Activated T-helper 2 cell treated with anti-CD3 and anti-CD28 coated beads, Interferon-gamma antibody, Interleukin-2, Interleukin-4, amounts not matched to agents 10 μg/mL and 5 μg/mL and 100 μg/mL, durations not matched to agents 14 hours and 24 hours and 36 hours (primary cell): ENCODE data around the gene PSTK. TPM values are rescaled to one million over a fixed set of nuclear protein-coding genes. Genes with fewer than 3 reads are reported as not detected.
A peak's percentile ranks its signal among the peaks of the same experiment; 100 is the strongest.

Experiments used
- DNase-seq: peaks from one replicate; pipeline ENCODE4 v3.0.0; 2021; ENCODE audit warnings: low spot score
- H3K27ac Mint-ChIP-seq: one replicate; pipeline ENCODE4 v1.8.0; 2021; ENCODE audit warnings: mixed read lengths
- H3K27me3 Mint-ChIP-seq: one replicate; pipeline ENCODE4 v1.8.0; 2021; ENCODE audit warnings: low read depth, mixed read lengths
- H3K36me3 Mint-ChIP-seq: one replicate; pipeline ENCODE4 v1.8.0; 2021; ENCODE audit warnings: low read depth, mixed read lengths
- H3K4me1 Mint-ChIP-seq: one replicate; pipeline ENCODE4 v1.8.0; 2021; ENCODE audit warnings: low read depth, mixed read lengths
- H3K4me3 Mint-ChIP-seq: one replicate; pipeline ENCODE4 v1.8.0; 2021; ENCODE audit warnings: low read depth, mild to moderate bottlenecking, moderate library complexity, mixed read lengths
- H3K9me3 Mint-ChIP-seq: one replicate; pipeline ENCODE4 v1.8.0; 2021; ENCODE audit warnings: mixed read lengths
- intact Hi-C: fragments of 100-400 bp; cut with micrococcal nuclease; formaldehyde crosslinking; loops from one replicate; pipeline ENCODE4 v1.15.1; 2023
- total RNA-seq: library from RNA; stranded (reverse); gene quantifications from 2 replicates; pipeline ENCODE4 v1.2.3, GENCODE V29; 2022

The PSTK gene
- total RNA-seq = 3.4 TPM in 2 replicates

GRCh38 chr10:122980209-122981065, at the start of gene PSTK:
Gene PSTK, plus strand, starts transcription at chr10:122980401. Its CDS starts 79 bp downstream, at chr10:122980480.
- DNase-seq = peak; percentile 87
- H3K36me3 Mint-ChIP-seq = no peaks in the 10 kb centered on the region
- H3K4me1 Mint-ChIP-seq = peaks cover 14% of the 10 kb centered on the region
- peaks cover 6% of the 10 kb centered on the region for H3K27me3 Mint-ChIP-seq
- H3K4me3 Mint-ChIP-seq = peak within 1 kb of the TSS; percentile 87
- intact Hi-C loops = loop anchor here (1.0 kb wide), 3 partner anchors 26 to 101 kb away; partner anchors contain the start of genes C10orf88, FAM24B and IKZF5
- H3K27ac Mint-ChIP-seq = peak within 1 kb of the TSS; percentile 96
- no peaks in the 10 kb centered on the region for H3K9me3 Mint-ChIP-seq

- no peak for DNase-seq
- Mint-ChIP-seq H3K4me1 (no peaks in the 10 kb centered on the region), H3K4me3 (no peak overlapping the region), H3K36me3 (peaks cover 12% of the 10 kb centered on the region), H3K9me3 (no peaks in the 10 kb centered on the region), H3K27ac (no peak overlapping the region), H3K27me3 (no peaks in the 10 kb centered on the region)
- intact Hi-C loops = no loop called here
Measured at GRCh38 chr10:122931088-122931906, 48.9 kb upstream of the PSTK start.

GRCh38 chr10:122939133-122939855, 40.9 kb upstream of the PSTK start:
- H3K4me1 Mint-ChIP-seq = peaks cover 6% of the 10 kb centered on the region
- no peak for DNase-seq
- H3K9me3 Mint-ChIP-seq = no peaks in the 10 kb centered on the region
- H3K27ac Mint-ChIP-seq = no peak overlapping the region
- H3K36me3 Mint-ChIP-seq = peaks cover 48% of the 10 kb centered on the region
- H3K4me3 Mint-ChIP-seq = no peak overlapping the region
- no peaks in the 10 kb centered on the region for H3K27me3 Mint-ChIP-seq
- intact Hi-C loops = no loop called here

- Mint-ChIP-seq H3K4me1 (peaks cover 6% of the 10 kb centered on the region), H3K36me3 (peaks cover 48% of the 10 kb centered on the region), H3K27ac (no peak overlapping the region), H3K4me3 (no peak overlapping the region), H3K9me3 (no peaks in the 10 kb centered on the region), H3K27me3 (no peaks in the 10 kb centered on the region)
- DNase-seq = no peak
- intact Hi-C loops = no loop called here
Measured at GRCh38 chr10:122939856-122940543, 40.2 kb upstream of the PSTK start.

GRCh38 chr10:122949296-122949695, 30.9 kb upstream of the PSTK start:
- no peak overlapping the region for H3K27ac Mint-ChIP-seq

GRCh38 chr10:122953902-122954730, 26.1 kb upstream of the PSTK start, which contains the start of gene C10orf88:
Gene C10orf88, minus strand, starts transcription at chr10:122954227. Its CDS starts 49 bp downstream, at chr10:122954178.
- H3K4me1 Mint-ChIP-seq = peaks cover 22% of the 10 kb centered on the region
- H3K9me3 Mint-ChIP-seq = peaks cover 4% of the 10 kb centered on the region

More at GRCh38 chr10:122949296-122949695, 30.9 kb upstream of the PSTK start:
- no peak overlapping the region for H3K4me3 Mint-ChIP-seq
- peaks cover 22% of the 10 kb centered on the region for H3K4me1 Mint-ChIP-seq
- intact Hi-C loops = no loop called here
- H3K9me3 Mint-ChIP-seq = peaks cover 3% of the 10 kb centered on the region
- no peaks in the 10 kb centered on the region for H3K27me3 Mint-ChIP-seq
- no peak for DNase-seq
- peaks cover 54% of the 10 kb centered on the region for H3K36me3 Mint-ChIP-seq

GRCh38 chr10:122954731-122955050, 25.5 kb upstream of the PSTK start:
- intact Hi-C loops = loop anchor here (1.0 kb wide), 3 partner anchors 26 to 75 kb away; partner anchors contain the start of genes FAM24B, IKZF5 and PSTK
- H3K36me3 Mint-ChIP-seq = peaks cover 26% of the 10 kb centered on the region
- H3K4me1 Mint-ChIP-seq = peaks cover 20% of the 10 kb centered on the region
- peak overlapping the region; percentile 88 for H3K4me3 Mint-ChIP-seq
- H3K27ac Mint-ChIP-seq = peak overlapping the region; percentile 21
- peaks cover 4% of the 10 kb centered on the region for H3K9me3 Mint-ChIP-seq
- peaks cover 17% of the 10 kb centered on the region for H3K27me3 Mint-ChIP-seq
- DNase-seq = no peak

More at GRCh38 chr10:122953902-122954730, 26.1 kb upstream of the PSTK start, which contains the start of gene C10orf88:
- peaks cover 30% of the 10 kb centered on the region for H3K36me3 Mint-ChIP-seq
- DNase-seq = peak; percentile 97
- intact Hi-C loops = loop anchor here (1.0 kb wide), 3 partner anchors 26 to 75 kb away; partner anchors contain the start of genes FAM24B, IKZF5 and PSTK
- peak within 1 kb of the TSS; percentile 73 for H3K27ac Mint-ChIP-seq
- peaks cover 17% of the 10 kb centered on the region for H3K27me3 Mint-ChIP-seq
- H3K4me3 Mint-ChIP-seq = peak within 1 kb of the TSS; percentile 88

- no peak overlapping the region for H3K27ac Mint-ChIP-seq
- intact Hi-C loops = no loop called here
- peaks cover 20% of the 10 kb centered on the region for H3K36me3 Mint-ChIP-seq
- no peak overlapping the region for H3K4me3 Mint-ChIP-seq
- no peak for DNase-seq
- peaks cover 16% of the 10 kb centered on the region for H3K4me1 Mint-ChIP-seq
- H3K9me3 Mint-ChIP-seq = peaks cover 4% of the 10 kb centered on the region
- H3K27me3 Mint-ChIP-seq = peaks cover 17% of the 10 kb centered on the region
Measured at GRCh38 chr10:122955892-122956291, 24.3 kb upstream of the PSTK start.

- H3K4me1 Mint-ChIP-seq = peaks cover 14% of the 10 kb centered on the region
- peaks cover 4% of the 10 kb centered on the region for H3K9me3 Mint-ChIP-seq
- H3K27me3 Mint-ChIP-seq = peaks cover 21% of the 10 kb centered on the region
- H3K4me3 Mint-ChIP-seq = no peak overlapping the region
- H3K36me3 Mint-ChIP-seq = peaks cover 15% of the 10 kb centered on the region
- DNase-seq = no peak
- intact Hi-C loops = no loop called here
- H3K27ac Mint-ChIP-seq = no peak overlapping the region
Measured at GRCh38 chr10:122957474-122957873, 22.7 kb upstream of the PSTK start.

GRCh38 chr10:122962405-122962804, 17.8 kb upstream of the PSTK start:
- Mint-ChIP-seq H3K9me3 (peaks cover 24% of the 10 kb centered on the region), H3K4me3 (no peak overlapping the region), H3K4me1 (peaks cover 4% of the 10 kb centered on the region), H3K27ac (no peak overlapping the region), H3K36me3 (no peaks in the 10 kb centered on the region), H3K27me3 (peaks cover 10% of the 10 kb centered on the region)
- no peak for DNase-seq
- intact Hi-C loops = no loop called here

- H3K4me3 Mint-ChIP-seq = no peak overlapping the region
- no peaks in the 10 kb centered on the region for H3K36me3 Mint-ChIP-seq
- intact Hi-C loops = no loop called here
- peaks cover 13% of the 10 kb centered on the region for H3K27me3 Mint-ChIP-seq
- peaks cover 37% of the 10 kb centered on the region for H3K9me3 Mint-ChIP-seq
- H3K27ac Mint-ChIP-seq = no peak overlapping the region
- H3K4me1 Mint-ChIP-seq = peaks cover 4% of the 10 kb centered on the region
- DNase-seq = no peak
Measured at GRCh38 chr10:122966879-122967278, 13.3 kb upstream of the PSTK start.
